HG02642 (cell line): Measurements from ENCODE around the gene PAX2.

Source experiments
- ATAC-seq: cut with Tn5 transposase; IDR thresholded peaks from one replicate; pipeline ENCODE4 v1.9.1; 2021; ENCODE audit warnings: mild to moderate bottlenecking; ENCODE audit not compliant: unreplicated experiment, poor library complexity

PAX2 gene

GRCh38 chr10:100868382-100868781 lies 123.0 kb downstream of the PAX2 start:
- no peak for ATAC-seq

- no peak for ATAC-seq
Observed at GRCh38 chr10:100869399-100869798, 124.0 kb downstream of the PAX2 start.

- no peak for ATAC-seq
Observed at GRCh38 chr10:100872034-100872791, 126.8 kb downstream of the PAX2 start.

GRCh38 chr10:100873146-100873826 lies 127.9 kb downstream of the PAX2 start:
- no peak for ATAC-seq

GRCh38 chr10:100873827-100874326 lies 128.5 kb downstream of the PAX2 start:
- ATAC-seq: no peak

- ATAC-seq: no peak
Observed at GRCh38 chr10:100874702-100875483, 129.5 kb downstream of the PAX2 start.

- ATAC-seq: no peak
Observed at GRCh38 chr10:100875484-100876166, 130.2 kb downstream of the PAX2 start.

GRCh38 chr10:100876585-100877460 lies 131.4 kb downstream of the PAX2 start:
- no peak for ATAC-seq

- no peak for ATAC-seq
Observed at GRCh38 chr10:100877461-100877850, 132.1 kb downstream of the PAX2 start.

- no peak for ATAC-seq
Observed at GRCh38 chr10:100878291-100878910, 133.0 kb downstream of the PAX2 start.
